Activated T-helper 9 cell treated with anti-CD3 and anti-CD28 coated beads, Interleukin-2, amount 50 U/mL, for 16 hours (primary cell): ENCODE data around the gene ACKR4.

Experiments
- DNase-seq: peaks from one replicate; pipeline ENCODE4 v3.0.0-alpha.2; 2020; ENCODE audit warnings: low read depth

ACKR4 gene

DNA sequence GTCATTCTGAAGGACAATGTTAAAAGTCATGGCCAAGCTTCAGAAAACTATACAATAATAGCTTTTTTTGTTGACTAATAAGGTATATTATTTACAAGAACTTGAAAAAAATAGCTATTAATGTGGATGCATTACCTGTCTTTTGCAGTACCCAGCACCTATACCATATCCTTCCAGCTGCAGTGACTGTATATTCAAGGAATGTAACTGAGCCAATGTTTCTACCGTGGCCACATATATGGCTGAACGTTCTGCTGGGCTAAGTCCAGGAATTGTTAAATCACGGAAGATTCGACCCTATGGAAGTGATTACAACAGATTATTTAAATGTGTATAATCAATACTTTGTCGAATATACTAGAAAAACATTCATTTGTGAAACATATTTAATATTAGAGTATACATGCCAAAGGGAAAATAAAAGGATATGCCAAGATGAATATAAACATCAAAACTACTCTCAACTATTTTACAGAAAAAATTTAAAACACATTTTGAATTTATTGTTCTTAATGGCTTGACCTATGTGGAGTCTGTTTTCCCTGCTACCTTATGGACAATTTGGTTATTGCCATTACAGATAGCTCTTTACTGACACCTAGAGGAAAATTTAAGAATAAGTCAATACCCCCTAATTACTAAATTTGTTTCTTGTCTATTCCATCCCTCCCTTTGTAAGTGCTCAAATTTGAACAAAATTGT is 44.9 kb downstream of the ACKR4 start:
- DNase-seq: no peak

- no peak for DNase-seq
These were observed 45.4 kb downstream of the ACKR4 start for GRCh38 chr3:132642539-132642847.

- DNase-seq: no peak
These were observed 46.3 kb downstream of the ACKR4 start for GRCh38 chr3:132643366-132643765.

GRCh38 chr3:132645058-132645457 is 48.0 kb downstream of the ACKR4 start:
- DNase-seq: no peak

DNA sequence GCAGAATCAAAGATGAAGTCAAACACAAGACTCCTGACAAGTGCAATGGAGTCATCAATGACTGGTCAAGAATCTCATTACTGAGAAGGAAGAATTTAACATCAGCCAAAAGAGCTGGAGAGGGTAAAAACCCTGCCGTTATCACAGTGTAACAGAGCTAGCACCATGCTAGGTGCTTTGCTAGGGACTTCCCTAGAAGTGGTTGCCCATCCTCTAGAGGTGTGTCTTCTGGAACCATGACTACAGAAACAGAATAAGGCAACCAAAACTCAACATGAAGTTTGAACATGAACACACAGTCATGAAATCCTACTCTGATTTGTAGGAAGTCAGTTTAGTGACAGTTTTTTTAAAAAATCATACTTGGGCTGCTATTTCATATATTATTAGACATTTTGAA is 53.1 kb downstream of the ACKR4 start:
- no peak for DNase-seq
